ENCODE measurements around the gene PLEKHN1.

The PLEKHN1 gene

DNA sequence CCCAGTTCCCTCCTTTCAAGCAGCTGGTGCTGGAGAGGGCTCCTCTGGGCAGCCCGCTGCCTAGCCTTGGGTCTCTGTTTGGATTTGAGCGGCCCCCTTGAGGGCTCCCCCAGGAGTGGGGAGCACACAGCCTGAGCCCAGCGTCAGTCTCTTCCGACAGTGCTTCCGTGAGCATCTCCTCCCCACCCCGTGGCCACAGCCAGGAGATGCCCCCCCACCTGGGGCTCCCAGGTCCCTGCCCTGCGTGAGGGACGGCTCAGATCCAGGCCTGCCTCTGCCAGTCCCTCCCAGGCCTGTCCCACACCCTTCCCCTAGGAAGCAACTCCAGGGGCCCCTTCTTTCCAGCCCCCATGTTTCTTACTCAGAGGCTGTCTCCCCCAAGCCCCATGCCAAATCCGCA, 39.0 kb upstream of the PLEKHN1 start:
- no peak for TF ChIP-seq CTCF (conservative IDR thresholded peaks at IDR 0.05)
- TF ChIP-seq ZFX (IDR thresholded peaks at IDR 0.05) = no peak
- no peak overlapping the region for H3K27ac ChIP-seq

DNA sequence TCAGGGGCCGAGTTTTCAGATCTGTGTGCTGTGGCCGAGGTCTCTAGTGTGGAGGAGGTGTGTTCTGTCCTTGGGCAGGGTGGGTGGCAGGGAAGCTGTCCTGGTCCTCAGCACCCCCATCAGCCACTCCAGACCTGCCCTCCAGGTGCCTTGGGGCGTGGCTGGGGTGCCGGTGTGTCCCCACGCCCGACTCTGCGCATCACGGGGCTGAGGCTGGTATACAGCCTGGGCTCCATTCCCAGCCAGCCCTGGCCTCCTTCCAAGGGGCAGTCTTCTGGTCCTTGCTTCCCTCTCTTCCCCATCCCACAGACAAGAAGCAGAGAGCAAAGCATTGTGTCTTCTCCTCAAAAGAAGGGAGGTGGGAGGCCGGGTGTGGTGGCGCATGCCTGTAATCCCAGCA, 38.5 kb upstream of the PLEKHN1 start:
- no peak for TF ChIP-seq CTCF (conservative IDR thresholded peaks at IDR 0.05)
- no peak for TF ChIP-seq ZFX (IDR thresholded peaks at IDR 0.05)
- H3K27ac ChIP-seq = no peak overlapping the region

- TF ChIP-seq CTCF (conservative IDR thresholded peaks at IDR 0.05) (no peak), ZFX (IDR thresholded peaks at IDR 0.05) (no peak)
- H3K27ac ChIP-seq = no peak overlapping the region
Observed at GRCh38 chr1:928825-929661, 37.2 kb upstream of the PLEKHN1 start.

DNA sequence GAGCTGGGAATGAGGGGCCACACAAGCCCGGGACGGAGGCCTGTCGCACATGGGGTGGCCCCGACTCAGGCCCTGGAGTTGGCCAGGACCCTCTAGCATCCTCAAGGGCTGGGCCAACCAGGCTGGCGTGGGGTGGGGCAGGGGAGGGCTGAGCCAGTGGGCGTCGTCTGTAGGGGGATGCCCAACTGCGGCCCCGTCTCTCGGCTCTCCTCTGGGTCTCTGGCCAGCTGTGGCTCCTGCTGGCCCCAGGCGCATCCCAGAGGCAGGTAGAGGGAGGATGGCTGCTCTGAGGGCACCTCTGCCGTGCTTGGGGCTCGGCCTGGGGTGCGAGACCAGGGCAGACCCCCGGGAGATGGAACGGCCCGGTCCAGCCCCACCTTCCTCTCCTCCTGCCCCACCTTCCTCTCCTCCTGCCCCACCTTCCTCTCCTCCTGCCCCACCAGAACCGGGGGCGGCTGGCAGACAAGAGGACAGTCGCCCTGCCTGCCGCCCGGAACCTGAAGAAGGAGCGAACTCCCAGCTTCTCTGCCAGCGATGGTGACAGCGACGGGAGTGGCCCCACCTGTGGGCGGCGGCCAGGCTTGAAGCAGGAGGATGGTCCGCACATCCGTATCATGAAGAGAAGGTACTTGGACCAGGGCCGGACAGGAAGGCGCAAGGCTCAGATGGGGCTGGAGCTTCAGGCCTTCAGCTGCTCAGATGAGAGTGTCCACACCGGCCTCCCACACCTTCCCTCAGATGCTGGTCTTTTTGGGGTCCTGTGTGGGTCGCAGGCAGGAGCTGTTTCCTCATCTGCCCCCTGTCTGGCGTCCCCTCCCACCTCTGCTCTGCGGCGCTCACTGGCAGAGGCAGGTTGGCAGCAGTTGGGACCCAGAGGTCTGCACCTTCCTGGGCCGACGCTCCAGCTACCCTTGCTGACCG, 36.3 kb upstream of the PLEKHN1 start:
- TF ChIP-seq CTCF (conservative IDR thresholded peaks at IDR 0.05) (no peak), ZFX (IDR thresholded peaks at IDR 0.05) (no peak)
- H3K27ac ChIP-seq = no peak overlapping the region

DNA sequence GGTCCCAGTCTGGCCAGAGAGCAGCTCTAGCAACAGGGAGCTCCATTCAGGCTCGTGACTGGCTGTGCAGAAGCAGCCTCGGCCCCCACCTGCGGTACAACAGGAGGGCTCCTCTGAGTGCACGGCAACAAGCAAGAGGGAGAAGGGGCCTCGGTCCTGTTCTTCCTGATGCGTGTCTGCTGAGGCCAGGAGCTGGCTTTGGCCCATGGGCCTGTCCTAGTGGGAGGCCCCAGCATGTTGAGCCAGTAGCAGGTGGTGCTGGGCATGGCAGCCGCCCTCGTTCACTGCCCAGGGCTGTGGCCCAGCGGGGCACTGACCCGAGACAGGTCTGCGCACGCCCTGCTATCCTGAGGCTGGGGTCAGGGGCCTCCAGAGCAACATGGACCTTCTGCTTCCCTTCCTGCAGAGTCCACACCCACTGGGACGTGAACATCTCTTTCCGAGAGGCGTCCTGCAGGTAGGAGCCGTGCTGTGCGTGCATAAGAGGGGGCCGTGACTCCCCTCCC, 35.6 kb upstream of the PLEKHN1 start:
- TF ChIP-seq ZFX (IDR thresholded peaks at IDR 0.05) (no peak), CTCF (conservative IDR thresholded peaks at IDR 0.05) (no peak)
- H3K27ac ChIP-seq = no peak overlapping the region

DNA sequence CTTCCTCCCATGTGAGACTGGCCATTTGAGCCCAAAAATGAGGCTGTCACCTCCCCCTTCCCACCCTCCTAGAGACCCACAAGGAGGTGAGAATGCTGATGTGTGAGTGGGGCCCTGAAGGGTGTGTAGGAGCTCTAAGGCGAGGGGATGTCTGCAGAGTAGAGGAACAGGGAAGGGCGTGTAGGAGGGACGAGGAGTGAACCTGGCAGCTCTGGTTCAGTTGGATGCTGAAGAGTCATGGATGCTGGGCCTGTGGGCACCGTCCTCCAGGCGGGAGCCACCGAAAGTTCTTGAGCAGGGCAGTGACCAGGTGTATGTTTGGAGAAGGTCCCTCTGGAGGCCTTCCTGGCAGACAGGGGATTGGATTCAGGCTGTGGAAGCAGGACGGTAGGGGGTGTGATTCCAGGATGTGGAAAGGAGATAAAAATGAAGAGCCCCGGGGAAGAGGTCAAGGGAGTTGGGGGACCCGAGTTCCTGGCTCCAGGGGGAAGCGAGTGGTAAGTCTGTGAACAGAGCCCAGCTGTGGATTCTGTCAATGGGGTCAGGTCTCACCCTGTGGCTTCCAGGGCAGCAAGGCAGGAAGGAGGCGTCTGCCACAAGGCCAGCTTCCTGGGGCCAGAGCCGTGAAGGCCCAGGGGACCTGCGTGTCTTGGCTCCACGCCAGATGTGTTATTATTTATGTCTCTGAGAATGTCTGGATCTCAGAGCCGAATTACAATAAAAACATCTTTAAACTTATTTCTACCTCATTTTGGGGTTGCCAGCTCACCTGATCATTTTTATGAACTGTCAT, 34.7 kb upstream of the PLEKHN1 start:
- no peak for TF ChIP-seq CTCF (conservative IDR thresholded peaks at IDR 0.05)
- no peak for TF ChIP-seq ZFX (IDR thresholded peaks at IDR 0.05)
- no peak overlapping the region; the same call in 1 of the 2 replicates for H3K27ac ChIP-seq

All from C4-2B (cell line).